ENCODE measurements around the gene NSMCE1.

DNA sequence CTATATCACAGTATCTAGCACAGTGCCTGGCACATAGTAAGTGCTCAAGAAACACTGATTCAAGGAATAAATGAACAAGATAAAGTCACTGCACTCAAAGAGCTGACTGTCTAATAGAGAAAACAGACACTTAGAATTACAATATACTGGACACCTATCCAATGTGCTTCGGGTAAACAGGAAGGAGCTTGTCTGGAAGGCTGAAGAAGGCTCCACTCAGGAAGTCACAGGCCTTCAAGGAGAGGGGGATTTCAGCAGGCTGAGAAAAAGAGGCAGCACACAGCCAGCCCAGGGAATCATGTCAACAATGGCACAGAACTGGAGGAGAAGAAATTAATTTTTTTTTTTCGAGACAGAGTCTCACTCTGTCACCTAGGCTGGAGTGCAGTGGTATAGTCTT lies 35.5 kb upstream of the NSMCE1 start:
- TF ChIP-seq HNF4A (conservative IDR thresholded peaks at IDR 0.05) (no peak), RXRA (IDR thresholded peaks at IDR 0.05) (no peak), CTCF (IDR thresholded peaks at IDR 0.05; ENCODE audit: low read depth, low read length, missing input control) (no peak), ATF3 (IDR thresholded peaks at IDR 0.05) (no peak), JUND (IDR thresholded peaks at IDR 0.05) (no peak), GABPA (IDR thresholded peaks at IDR 0.05 in 1 of 2, conservative IDR thresholded peaks at IDR 0.05 in 1 of 2) (no peak), SP1 (IDR thresholded peaks at IDR 0.05) (no peak), REST (IDR thresholded peaks at IDR 0.05) (no peak), RAD21 (IDR thresholded peaks at IDR 0.05) (no peak), TAF1 (conservative IDR thresholded peaks at IDR 0.05) (no peak), YY1 (IDR thresholded peaks at IDR 0.05) (no peak), FOXA1 (IDR thresholded peaks at IDR 0.05) (no peak)
- TF ChIP-seq, protein P1, sequence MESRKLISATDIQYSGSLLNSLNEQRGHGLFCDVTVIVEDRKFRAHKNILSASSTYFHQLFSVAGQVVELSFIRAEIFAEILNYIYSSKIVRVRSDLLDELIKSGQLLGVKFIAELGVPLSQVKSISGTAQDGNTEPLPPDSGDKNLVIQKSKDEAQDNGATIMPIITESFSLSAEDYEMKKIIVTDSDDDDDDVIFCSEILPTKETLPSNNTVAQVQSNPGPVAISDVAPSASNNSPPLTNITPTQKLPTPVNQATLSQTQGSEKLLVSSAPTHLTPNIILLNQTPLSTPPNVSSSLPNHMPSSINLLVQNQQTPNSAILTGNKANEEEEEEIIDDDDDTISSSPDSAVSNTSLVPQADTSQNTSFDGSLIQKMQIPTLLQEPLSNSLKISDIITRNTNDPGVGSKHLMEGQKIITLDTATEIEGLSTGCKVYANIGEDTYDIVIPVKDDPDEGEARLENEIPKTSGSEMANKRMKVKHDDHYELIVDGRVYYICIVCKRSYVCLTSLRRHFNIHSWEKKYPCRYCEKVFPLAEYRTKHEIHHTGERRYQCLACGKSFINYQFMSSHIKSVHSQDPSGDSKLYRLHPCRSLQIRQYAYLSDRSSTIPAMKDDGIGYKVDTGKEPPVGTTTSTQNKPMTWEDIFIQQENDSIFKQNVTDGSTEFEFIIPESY (IDR thresholded peaks at IDR 0.05): no peak
- TF ChIP-seq, protein P2, sequence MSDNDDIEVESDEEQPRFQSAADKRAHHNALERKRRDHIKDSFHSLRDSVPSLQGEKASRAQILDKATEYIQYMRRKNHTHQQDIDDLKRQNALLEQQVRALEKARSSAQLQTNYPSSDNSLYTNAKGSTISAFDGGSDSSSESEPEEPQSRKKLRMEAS (IDR thresholded peaks at IDR 0.05): no peak
